ENCODE data around the gene SIRT2.

The SIRT2 gene

DNA sequence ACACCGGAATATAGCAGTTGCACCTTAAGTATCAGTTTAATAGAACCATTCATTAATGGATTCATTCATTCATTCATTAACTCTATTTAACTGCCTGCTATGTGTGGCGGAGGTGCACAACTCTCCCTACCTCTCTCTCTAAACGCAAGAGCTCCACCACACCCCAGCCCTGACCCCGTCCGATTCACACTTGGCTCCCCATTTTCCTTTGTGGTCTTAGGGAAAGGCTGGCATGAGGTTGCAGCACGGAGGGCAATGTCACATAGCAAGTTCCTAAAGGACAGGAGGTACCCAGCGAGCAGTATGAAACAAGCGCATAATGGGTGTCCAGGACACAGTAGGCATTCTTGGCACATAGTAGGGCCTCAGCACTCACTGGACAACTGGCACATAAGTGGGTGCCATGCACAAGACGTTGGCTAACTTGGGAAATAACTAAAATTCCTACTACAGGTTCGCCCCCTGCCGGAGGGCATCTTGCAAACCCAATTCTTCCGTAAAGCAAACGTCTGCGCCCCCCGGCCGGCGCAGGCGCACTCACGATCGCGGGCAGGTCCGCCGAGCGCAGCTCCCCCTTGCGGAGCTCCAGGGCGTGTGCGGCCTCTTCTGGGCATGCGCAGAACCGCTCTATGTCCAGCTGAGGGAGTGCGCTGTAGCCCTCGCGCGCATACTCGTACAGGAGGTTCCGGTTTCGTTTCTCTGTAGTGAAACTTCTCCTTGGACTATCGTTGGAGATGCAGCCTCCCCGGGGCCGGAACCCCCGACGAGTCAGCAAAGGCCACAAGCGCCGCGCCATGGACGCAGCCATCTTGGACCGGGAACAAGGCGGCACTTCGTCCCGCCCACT lies 30.7 kb upstream of the SIRT2 start, which contains the start of gene SARS2 (continued):
- TF ChIP-seq SALL2 (tag by site-specific recombination; IDR thresholded peaks at IDR 0.05; ENCODE audit: borderline replicate concordance) (no peak), TCF7L2 (IDR thresholded peaks at IDR 0.05; ENCODE audit: borderline replicate concordance, low read depth, low read length) (no peak), ZBTB6 (tag by site-specific recombination; IDR thresholded peaks at IDR 0.05) (0 out of 2 replicates have a peak, but pooled peaks have one; percentile 47), ZNF558 (tag by site-specific recombination; IDR thresholded peaks at IDR 0.05) (no peak; the same call in 1 of the 2 replicates), ZNF416 (tag by site-specific recombination; IDR thresholded peaks at IDR 0.05) (no peak), ZNF140 (tag by site-specific recombination; IDR thresholded peaks at IDR 0.05) (no peak), ZFP69B (tag by site-specific recombination; IDR thresholded peaks at IDR 0.05) (peak; percentile 42; the same call in 1 of the 2 replicates), ZNF658 (tag by site-specific recombination; IDR thresholded peaks at IDR 0.05) (no peak), ZNF223 (tag by site-specific recombination; IDR thresholded peaks at IDR 0.05) (no peak), ZNF530 (tag by site-specific recombination; IDR thresholded peaks at IDR 0.05; ENCODE audit: low read depth) (no peak), HOXC10 (CRISPR knock-in tag; IDR thresholded peaks at IDR 0.05) (no peak), ZNF169 (tag by site-specific recombination; IDR thresholded peaks at IDR 0.05) (no peak), ZNF843 (tag by site-specific recombination; IDR thresholded peaks at IDR 0.05) (peak; percentile 67; the same call in 1 of the 2 replicates), ZNF280D (tag by site-specific recombination; IDR thresholded peaks at IDR 0.05) (peak; percentile 49; the same call in 1 of the 2 replicates), ZNF785 (tag by site-specific recombination; IDR thresholded peaks at IDR 0.05) (no peak; the same call in none of the 2 replicates), KLF8 (tag by site-specific recombination; IDR thresholded peaks at IDR 0.05) (peak; percentile 84; the same call in 1 of the 2 replicates), ZNF549 (tag by site-specific recombination; IDR thresholded peaks at IDR 0.05) (no peak), OSR2 (tag by site-specific recombination; IDR thresholded peaks at IDR 0.05) (no peak), ZNF221 (tag by site-specific recombination; IDR thresholded peaks at IDR 0.05; ENCODE audit: borderline replicate concordance) (0 out of 2 replicates have a peak, but pooled peaks have one; percentile 74), ZNF701 (tag by site-specific recombination; IDR thresholded peaks at IDR 0.05) (no peak; the same call in 1 of the 2 replicates), ZNF621 (tag by site-specific recombination; IDR thresholded peaks at IDR 0.05) (no peak), ZBTB17 (tag by site-specific recombination; IDR thresholded peaks at IDR 0.05) (peak; percentile 84), ZNF404 (tag by site-specific recombination; IDR thresholded peaks at IDR 0.05) (no peak), ZNF132 (tag by site-specific recombination; IDR thresholded peaks at IDR 0.05; ENCODE audit: borderline replicate concordance) (no peak), ZBTB20 (tag by site-specific recombination; IDR thresholded peaks at IDR 0.05) (peak; percentile 35; the same call in 1 of the 2 replicates), ZNF830 (tag by site-specific recombination; IDR thresholded peaks at IDR 0.05; ENCODE audit: low read depth) (no peak), ZNF280C (tag by site-specific recombination; IDR thresholded peaks at IDR 0.05) (no peak), ZNF391 (tag by site-specific recombination; IDR thresholded peaks at IDR 0.05; ENCODE audit: borderline replicate concordance, low read depth) (peak; percentile 85), KLF16 (tag by site-specific recombination; IDR thresholded peaks at IDR 0.05) (peak; percentile 71; the same call in 1 of the 2 replicates), ZNF341 (tag by site-specific recombination; IDR thresholded peaks at IDR 0.05; ENCODE audit: low read depth) (peak; percentile 66)
- TF ChIP-seq, protein P1, sequence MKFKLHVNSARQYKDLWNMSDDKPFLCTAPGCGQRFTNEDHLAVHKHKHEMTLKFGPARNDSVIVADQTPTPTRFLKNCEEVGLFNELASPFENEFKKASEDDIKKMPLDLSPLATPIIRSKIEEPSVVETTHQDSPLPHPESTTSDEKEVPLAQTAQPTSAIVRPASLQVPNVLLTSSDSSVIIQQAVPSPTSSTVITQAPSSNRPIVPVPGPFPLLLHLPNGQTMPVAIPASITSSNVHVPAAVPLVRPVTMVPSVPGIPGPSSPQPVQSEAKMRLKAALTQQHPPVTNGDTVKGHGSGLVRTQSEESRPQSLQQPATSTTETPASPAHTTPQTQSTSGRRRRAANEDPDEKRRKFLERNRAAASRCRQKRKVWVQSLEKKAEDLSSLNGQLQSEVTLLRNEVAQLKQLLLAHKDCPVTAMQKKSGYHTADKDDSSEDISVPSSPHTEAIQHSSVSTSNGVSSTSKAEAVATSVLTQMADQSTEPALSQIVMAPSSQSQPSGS (tag by site-specific recombination; IDR thresholded peaks at IDR 0.05; ENCODE audit: low read depth): no peak
- TF ChIP-seq, protein P2, sequence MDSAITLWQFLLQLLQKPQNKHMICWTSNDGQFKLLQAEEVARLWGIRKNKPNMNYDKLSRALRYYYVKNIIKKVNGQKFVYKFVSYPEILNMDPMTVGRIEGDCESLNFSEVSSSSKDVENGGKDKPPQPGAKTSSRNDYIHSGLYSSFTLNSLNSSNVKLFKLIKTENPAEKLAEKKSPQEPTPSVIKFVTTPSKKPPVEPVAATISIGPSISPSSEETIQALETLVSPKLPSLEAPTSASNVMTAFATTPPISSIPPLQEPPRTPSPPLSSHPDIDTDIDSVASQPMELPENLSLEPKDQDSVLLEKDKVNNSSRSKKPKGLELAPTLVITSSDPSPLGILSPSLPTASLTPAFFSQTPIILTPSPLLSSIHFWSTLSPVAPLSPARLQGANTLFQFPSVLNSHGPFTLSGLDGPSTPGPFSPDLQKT (IDR thresholded peaks at IDR 0.05; ENCODE audit: borderline replicate concordance, low read depth, low read length): no peak
